Skin of body (tissue), 2 donors: ENCODE results near the gene ME2. TPM values are rescaled to one million over a fixed set of nuclear protein-coding genes. Genes with fewer than 3 reads are reported as not detected.
"Not testable (repeated sequence)": the region's sequence is repeated elsewhere in the genome, so short reads cannot be mapped to it uniquely, and the experiment has no call there.

Experiments
- DNase-seq: peaks from one replicate; lab custom pipeline; 2025; lab: John Stamatoyannopoulos, UW
- total RNA-seq: library from RNA; depleted of rRNA; stranded (reverse); fragments of >200 nt; gene quantifications from one replicate; pipeline ENCODE4 v1.2.3, GENCODE V29; 2014

The ME2 gene
- 31.3 TPM for total RNA-seq

- DNase-seq, result peak; percentile 71
Observed at GRCh38 chr18:50878345-50879301, at the start of gene ME2. TSS of gene ME2 (plus strand) at chr18:50879118. CDS start at chr18:50895821, 16,703 bp downstream.

DNA sequence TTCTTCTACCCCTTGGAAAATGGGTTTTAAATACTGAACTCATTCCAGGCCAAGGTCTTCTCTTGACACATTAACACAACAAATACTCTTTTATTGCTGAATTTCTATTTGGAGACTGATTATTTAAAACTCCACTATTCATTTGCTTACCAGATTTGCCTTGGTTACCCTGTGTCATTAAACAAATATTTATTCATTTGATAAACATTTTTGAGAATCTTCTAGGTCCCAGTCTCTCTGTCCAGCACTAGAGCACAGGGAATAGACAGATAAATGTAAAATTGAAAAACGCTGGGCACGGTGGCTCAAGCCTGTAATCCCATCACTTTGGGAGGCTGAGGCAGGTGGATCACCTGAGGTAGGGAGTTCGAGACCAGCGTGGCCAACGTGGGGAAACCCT, 49.3 kb upstream of the ME2 start:
- no peak for DNase-seq

- DNase-seq, result no peak
Observed at GRCh38 chr18:50830544-50830943, 48.4 kb upstream of the ME2 start.

- no peak for DNase-seq
Observed at GRCh38 chr18:50832754-50833153, 46.2 kb upstream of the ME2 start.

DNA sequence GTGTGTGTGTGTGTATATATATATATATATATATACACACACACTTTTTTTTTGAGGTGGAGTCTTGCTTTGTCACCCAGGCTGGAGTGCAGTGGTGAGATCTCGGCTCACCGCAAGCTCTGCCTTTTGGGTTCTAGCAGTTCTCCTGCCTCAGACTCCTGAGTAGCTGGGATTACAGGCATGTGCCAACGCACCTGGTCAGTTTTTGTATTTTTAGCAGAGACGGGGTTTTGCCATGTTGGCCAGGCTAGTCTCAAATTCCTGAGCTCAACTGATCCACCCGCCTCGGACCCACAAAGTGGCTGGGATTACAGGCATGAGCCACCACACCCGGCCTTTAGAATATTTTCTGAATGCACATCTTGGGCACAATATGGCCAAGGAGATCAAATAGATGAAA, 45.4 kb upstream of the ME2 start:
- DNase-seq, result not testable (repeated sequence)

- no peak for DNase-seq
Observed at GRCh38 chr18:50836521-50836957, 42.4 kb upstream of the ME2 start.

DNA sequence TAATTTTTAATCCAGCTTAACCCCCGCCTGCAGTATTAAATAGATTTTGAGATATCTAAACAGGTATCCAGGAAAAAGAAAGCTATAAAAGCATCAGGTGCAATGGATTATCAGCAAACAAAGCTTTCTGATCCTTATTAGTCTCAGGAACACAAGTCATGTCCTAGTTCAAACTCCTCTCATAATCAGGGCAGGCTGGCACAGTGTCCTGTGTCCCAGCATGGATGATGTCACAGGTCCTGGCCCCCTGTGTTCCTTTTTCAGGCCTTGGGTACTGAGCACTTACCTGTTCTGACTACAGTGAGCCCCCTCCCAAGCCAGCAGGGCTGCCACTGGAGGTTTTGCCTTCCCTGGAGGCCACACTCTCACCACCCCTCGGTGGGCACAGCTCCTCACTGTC, 39.6 kb upstream of the ME2 start:
- no peak for DNase-seq

DNA sequence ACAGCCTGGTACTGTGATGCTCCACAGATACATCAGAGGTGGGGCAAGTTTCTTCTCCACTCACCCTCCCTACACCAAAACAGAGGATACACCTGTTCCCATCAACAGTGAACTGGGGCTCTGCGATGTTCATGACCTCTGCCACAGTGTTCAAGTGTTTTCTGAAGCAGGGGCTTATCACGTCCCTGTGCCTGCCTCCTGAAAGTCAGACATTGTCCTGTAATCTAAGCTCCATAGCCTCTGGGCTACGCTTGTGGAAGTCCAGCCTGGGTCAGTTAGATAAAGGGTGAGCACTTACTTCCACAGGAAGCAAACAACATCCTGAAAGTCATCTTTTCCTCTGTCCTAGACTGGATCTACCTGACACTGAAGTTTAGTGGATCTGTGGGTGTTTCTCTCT, 38.9 kb upstream of the ME2 start:
- DNase-seq, result no peak

DNA sequence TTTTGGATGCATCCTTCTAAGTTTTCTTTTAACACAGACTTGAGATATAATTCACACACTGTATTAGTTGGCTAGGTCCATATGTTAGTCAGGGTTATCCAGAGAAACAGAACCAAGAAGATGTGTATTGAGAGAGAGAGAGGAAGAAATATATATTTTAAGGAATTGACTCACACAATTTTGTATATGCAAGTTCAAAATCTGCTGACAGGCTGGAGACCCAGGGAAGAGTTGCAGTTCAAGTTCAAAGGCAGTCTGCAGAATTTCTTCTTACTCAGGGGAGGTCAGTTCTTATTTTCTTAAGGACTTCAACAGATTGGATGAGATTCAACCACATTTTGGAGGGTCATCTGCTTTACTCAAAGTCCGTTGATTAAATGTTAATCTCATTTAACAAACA, 36.1 kb upstream of the ME2 start:
- DNase-seq, result no peak

DNA sequence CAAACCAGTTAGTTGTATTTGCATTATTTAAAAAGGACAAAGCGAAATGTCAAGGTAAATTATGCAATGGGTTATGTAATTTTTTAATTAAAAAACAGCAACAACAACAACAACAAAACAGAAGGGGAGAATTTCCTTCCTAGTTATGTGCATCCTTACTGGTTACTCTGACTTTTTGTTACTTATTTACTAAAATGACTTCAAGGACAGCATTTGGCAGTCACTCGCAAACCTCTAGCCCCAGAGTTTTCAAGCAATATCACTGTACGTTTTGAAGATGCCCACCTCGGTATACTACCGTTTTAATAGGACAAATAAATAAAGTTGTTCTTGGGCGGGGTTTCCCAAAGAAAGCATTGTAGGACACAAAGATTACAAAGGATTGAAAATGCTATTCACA, 34.4 kb upstream of the ME2 start:
- DNase-seq, result no peak

DNA sequence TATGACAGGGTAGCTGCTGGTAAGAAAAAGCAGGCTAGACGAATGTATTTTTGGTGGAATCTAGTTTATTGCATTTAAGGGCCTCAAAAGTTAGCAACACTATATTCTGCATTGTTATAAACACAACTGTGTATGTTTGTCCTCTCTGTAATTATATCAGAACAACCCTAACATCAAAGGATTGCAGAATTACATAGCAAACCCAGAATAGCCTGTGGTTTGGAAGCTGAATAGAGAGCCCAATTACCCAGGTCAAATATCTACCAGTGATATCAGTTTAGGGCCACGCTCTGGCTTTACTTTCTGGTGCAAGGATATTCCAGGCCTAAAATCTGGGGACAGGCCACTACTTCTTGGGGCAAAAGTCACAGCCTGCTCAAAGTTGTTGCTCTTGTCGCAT, 34.0 kb upstream of the ME2 start:
- DNase-seq, result no peak

DNA sequence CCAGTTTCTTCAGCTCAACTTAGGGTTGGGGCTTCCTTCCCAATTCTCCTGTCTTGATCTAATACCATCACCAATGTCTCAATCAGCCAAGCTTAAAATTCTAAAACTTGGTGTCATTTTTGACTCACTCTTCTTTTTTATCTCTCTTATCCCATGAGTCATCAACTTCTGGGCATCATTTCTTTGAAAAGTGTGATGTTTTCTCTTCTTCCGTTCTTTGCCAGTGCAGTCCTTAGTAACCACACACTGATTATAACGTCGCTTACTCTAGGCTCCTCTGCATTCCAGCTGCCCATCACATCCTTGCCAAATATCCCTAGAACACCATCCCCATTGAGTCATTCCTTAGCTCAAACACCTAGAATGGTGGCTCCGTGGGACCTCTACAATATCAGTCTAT, 31.7 kb upstream of the ME2 start:
- no peak for DNase-seq

GRCh38 chr18:50848061-50848551, 30.8 kb upstream of the ME2 start:
- DNase-seq, result no peak

DNA sequence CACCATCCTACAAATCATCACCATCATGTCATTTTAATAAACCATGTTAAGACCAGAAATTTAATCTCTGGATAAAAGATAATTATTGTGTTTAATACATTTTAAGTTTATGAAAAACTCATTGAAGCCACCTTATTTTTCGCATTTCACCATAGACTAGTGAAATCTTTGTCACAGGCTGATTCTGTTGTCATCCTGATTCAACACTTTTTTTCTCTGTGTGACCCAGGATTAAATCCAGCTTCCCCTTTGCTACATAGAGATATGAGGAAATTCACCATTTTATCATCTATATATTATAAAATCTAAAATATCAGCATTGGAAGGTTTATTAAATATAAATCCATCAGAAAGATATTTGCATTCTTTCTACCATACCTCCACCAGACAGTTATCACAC, 29.9 kb upstream of the ME2 start:
- no peak for DNase-seq

GRCh38 chr18:50849419-50849821, 29.5 kb upstream of the ME2 start:
- DNase-seq, result no peak

DNA sequence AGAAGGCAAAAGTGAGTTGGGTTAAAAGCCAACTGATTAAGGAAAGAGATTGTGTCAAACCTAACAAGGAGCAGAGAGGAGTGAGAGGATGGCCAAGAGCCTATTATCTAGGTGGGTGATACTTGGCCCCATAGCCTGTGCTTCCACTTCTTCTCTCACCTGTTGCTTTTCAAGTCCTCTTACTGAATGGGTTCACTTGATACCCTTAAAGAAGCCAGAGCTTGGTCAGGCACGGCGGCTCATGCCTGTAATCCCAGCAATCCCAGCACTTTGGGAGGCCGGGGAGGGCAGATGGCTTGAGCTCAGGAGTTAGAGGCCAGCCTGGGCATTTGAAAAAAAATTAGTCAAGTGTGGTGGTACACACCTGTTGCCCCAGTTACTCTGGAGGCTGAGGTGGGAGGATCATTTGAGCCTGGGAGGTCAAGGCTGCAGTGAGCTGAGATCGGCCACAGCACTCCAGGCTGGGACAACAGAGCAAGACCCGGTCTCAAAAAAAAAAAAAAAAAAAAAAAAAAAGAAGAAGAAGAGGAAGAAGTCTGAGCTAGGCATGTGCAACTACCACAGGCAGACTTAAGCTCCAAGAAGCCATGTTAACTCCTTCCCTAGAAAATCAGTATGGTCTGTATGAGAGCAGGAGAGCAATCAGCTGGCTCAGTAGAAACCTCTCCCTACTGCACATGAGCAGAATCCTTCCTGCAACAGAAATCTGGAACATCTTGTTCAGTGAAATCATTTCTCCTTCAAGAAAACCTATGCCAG, 28.4 kb upstream of the ME2 start:
- DNase-seq, result no peak

DNA sequence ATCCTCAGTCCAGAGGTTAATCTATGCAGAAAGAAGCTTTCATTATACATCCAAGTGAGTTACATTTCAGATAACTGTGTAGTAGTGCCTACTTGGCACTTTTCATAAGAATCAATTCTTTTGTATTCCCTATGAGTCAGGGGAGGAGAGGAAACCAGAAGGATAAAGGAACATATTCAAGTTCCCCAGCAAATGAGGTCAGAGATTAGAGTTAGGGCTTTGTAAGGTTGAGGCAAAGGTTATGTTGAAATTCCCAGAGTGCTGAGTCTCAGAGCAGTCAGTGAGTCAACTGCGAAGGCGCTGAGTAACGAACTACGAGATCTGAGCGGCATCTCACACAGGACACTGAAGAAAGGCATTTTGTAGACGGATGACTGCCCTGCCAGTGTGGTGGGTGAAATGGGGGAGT, 25.1 kb upstream of the ME2 start:
- no peak for DNase-seq

GRCh38 chr18:50855976-50856757, 22.8 kb upstream of the ME2 start:
- DNase-seq, result no peak

DNA sequence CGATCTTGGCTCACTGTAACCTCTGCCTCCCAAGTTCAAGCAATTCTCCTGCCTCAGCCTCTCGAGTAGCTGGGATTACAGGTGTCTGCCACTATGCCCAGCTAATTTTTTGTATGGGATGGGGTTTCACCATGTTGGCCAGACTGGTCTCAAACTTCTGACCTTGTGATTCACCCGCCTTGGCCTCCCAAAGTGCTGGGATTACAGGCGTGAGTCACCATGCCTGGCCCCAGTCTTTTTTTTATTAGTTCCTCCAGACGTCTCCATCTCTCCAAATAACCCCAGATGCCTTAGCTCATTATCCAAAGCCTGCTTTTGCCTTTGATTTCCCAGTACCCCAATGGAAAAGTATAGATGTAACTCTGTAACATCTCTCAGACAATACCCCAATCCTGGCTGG, 21.8 kb upstream of the ME2 start:
- DNase-seq, result not testable (repeated sequence)

- DNase-seq, result no peak
Observed at GRCh38 chr18:50857694-50858093, 21.2 kb upstream of the ME2 start.

DNA sequence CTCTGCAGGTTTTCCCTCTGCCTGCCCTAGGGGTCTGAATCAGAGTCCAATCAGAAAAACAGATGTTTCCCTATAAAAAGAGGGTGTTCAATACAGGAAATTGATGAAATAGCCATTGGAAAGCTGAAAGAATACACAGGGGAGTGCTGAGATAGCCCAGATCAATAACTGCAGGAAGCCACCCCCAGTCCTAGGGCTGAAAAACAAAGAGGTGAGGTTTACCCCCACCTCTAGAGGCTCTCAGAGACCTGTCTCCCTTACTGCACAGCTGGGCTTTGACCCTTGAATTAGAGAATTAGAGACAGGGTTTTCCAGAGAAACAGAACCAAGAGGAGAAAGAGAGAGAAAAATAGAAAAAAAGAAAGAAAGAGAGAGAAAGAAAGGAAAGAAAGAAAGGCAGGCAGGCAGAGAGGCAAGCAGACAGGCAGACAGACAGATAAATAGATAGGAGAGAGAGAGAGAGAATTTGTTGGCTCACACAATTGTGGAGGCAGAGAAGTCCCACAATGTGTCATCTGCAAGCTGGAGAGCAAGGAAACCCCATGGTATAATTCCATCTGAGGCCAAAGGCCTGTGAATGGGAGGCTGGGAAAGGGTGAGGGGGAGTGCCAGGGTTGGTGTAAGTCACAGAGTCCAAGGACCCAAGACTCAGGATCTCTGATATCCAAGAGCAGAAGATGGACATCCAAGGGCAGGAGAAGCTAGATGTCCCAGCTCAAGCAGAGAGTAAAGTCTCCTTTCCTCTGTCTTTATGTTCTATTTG, 18.9 kb upstream of the ME2 start:
- DNase-seq, result no peak
